Neuronal stem cell (in vitro differentiated cells): Measurements from ENCODE around the gene LRRC28.
A peak's percentile ranks its signal among the peaks of the same experiment; 100 is the strongest.

ENCODE experiments used
- DNase-seq: peaks from one replicate; pipeline ENCODE4 v3.0.0-alpha.2; 2013; ENCODE audit warnings: low spot score
- H2AFZ ChIP-seq: one replicate; pipeline ENCODE4 v1.6.1; 2013; ENCODE audit warnings: mild to moderate bottlenecking, low read length, inconsistent platforms
- H2AK5ac ChIP-seq: 2 replicates; pipeline ENCODE4 v1.6.1; 2013; ENCODE audit warnings: low read depth, mild to moderate bottlenecking, inconsistent platforms, low read length, moderate library complexity, mixed read lengths
- H2BK120ac ChIP-seq: 2 replicates; pipeline ENCODE4 v1.6.1; 2013; ENCODE audit warnings: low read depth, mild to moderate bottlenecking, inconsistent platforms, low read length, moderate library complexity, mixed read lengths
- H2BK12ac ChIP-seq: one replicate; pipeline ENCODE4 v1.6.1; 2013; ENCODE audit warnings: low read length, inconsistent platforms
- H2BK15ac ChIP-seq: 2 replicates; pipeline ENCODE4 v1.6.1; 2013; ENCODE audit warnings: mild to moderate bottlenecking, low read length, inconsistent platforms, mixed read lengths
- H2BK5ac ChIP-seq: one replicate; pipeline ENCODE4 v1.6.1; 2013; ENCODE audit warnings: inconsistent platforms, mild to moderate bottlenecking, low read length, moderate library complexity
- H3K14ac ChIP-seq: one replicate; pipeline ENCODE4 v1.6.1; 2013; ENCODE audit warnings: low read length, inconsistent platforms
- H3K18ac ChIP-seq: 2 replicates; pipeline ENCODE4 v1.6.1; 2013; ENCODE audit warnings: low read length, inconsistent platforms
- H3K23ac ChIP-seq: 2 replicates; pipeline ENCODE4 v1.6.1; 2013; ENCODE audit warnings: low read depth, mild to moderate bottlenecking, mixed read lengths, low read length, inconsistent platforms; ENCODE audit not compliant: poor library complexity
- H3K27ac ChIP-seq: replicated peaks from 3 replicates; pipeline ENCODE4 v1.5.1; 2013; ENCODE audit warnings: low read length, inconsistent platforms
- H3K27me3 ChIP-seq, 3 experiments: 2 replicates each; pipeline ENCODE4 v1.6.1; 2013; ENCODE audit warnings: low read length in 3 of 3, mild to moderate bottlenecking in 2 of 3, inconsistent platforms in 1 of 3, low read depth in 1 of 3, mixed read lengths in 1 of 3, moderate library complexity in 1 of 3; ENCODE audit not compliant: control insufficient read depth in 3 of 3, insufficient read depth in 3 of 3
- H3K36me3 ChIP-seq, 2 donors: replicated peaks in 1 of 2; 2 replicates each; pipeline ENCODE4 v1.6.1; 2013; ENCODE audit warnings: low read length in 2 of 2; ENCODE audit not compliant: control insufficient read depth in 2 of 2, insufficient read depth in 2 of 2
- H3K4ac ChIP-seq: 2 replicates; pipeline ENCODE4 v1.6.1; 2013; ENCODE audit warnings: inconsistent platforms, mild to moderate bottlenecking, low read length, moderate library complexity
- H3K4me1 ChIP-seq, 2 donors: 1 replicate in 1 of 2; 2 replicates in 1 of 2; pipeline ENCODE4 v1.6.1; 2013; ENCODE audit warnings: low read length in 2 of 2, low read depth in 1 of 2; ENCODE audit not compliant: control insufficient read depth in 2 of 2, insufficient read depth in 1 of 2
- H3K4me2 ChIP-seq: one replicate; pipeline ENCODE4 v1.6.1; 2013; ENCODE audit warnings: mild to moderate bottlenecking, low read length, inconsistent platforms; ENCODE audit not compliant: insufficient read depth, poor library complexity, severe bottlenecking
- H3K4me3 ChIP-seq, 2 donors: 2 replicates each; pipeline ENCODE4 v1.5.1; 2013; ENCODE audit warnings: low read length in 2 of 2, mild to moderate bottlenecking in 2 of 2, inconsistent platforms in 1 of 2, moderate library complexity in 1 of 2
- H3K79me1 ChIP-seq: one replicate; pipeline ENCODE4 v1.6.1; 2013; ENCODE audit warnings: low read depth, mild to moderate bottlenecking, inconsistent platforms, low read length, moderate library complexity
- H3K9ac ChIP-seq: one replicate; pipeline ENCODE4 v1.6.1; 2013; ENCODE audit warnings: mild to moderate bottlenecking, low read depth, low read length, inconsistent platforms; ENCODE audit not compliant: poor library complexity
- H3K9me3 ChIP-seq, 2 donors: replicated peaks in 1 of 2; 2 replicates each; pipeline versions ENCODE3 to v1.6.1; 2013; ENCODE audit warnings: low read length in 2 of 2, mild to moderate bottlenecking in 2 of 2, inconsistent platforms in 1 of 2, low read depth in 1 of 2, mixed read lengths in 1 of 2, moderate library complexity in 1 of 2; ENCODE audit not compliant: control insufficient read depth in 2 of 2, insufficient read depth in 1 of 2
- H4K8ac ChIP-seq: one replicate; pipeline ENCODE4 v1.6.1; 2013; ENCODE audit warnings: low read depth, mild to moderate bottlenecking, inconsistent platforms, low read length, moderate library complexity
- H4K91ac ChIP-seq: one replicate; pipeline ENCODE4 v1.6.1; 2013; ENCODE audit warnings: low read length, low read depth, mild to moderate bottlenecking, inconsistent platforms; ENCODE audit not compliant: poor library complexity
- whole genome bisulfite sequencing, 2 donors: extraction: QIAGEN DNeasy Blood & Tissue Kit; methylation state at CpG; one replicate each; pipeline ENCODE4 v1.1.7; 2013; ENCODE audit warnings: missing lambda C conversion rate in 2 of 2, mixed read lengths in 1 of 2; ENCODE audit not compliant: insufficient read length in 2 of 2, insufficient replicate concordance in 1 of 2; ENCODE audit errors: extremely low coverage in 2 of 2; 5-methylcytosine and 5-hydroxymethylcytosine counted together

The LRRC28 gene

GRCh38 chr15:99429681-99430081 is 178.4 kb downstream of the LRRC28 start:
- no peak overlapping the region for H3K4me2 ChIP-seq
- no peak overlapping the region for H3K27ac ChIP-seq
- peak overlapping the region; percentile 13 for H2AFZ ChIP-seq
- no peak overlapping the region for H3K14ac ChIP-seq
- H2BK15ac ChIP-seq, result no peak overlapping the region
- H2BK120ac ChIP-seq, result no peak overlapping the region
- no peak for DNase-seq
- no peak overlapping the region for H2BK5ac ChIP-seq
- no peak overlapping the region for H4K8ac ChIP-seq
- H3K18ac ChIP-seq, result no peak overlapping the region
- H3K23ac ChIP-seq, result no peak overlapping the region
- no peak overlapping the region for H2BK12ac ChIP-seq
- no peak overlapping the region for H3K9ac ChIP-seq
- no peaks in the 10 kb centered on the region for H3K9me3 ChIP-seq
- H3K36me3 ChIP-seq, result no peaks in the 10 kb centered on the region
- no peak overlapping the region for H2AK5ac ChIP-seq
- peaks cover 3% of the 10 kb centered on the region for H3K79me1 ChIP-seq
- no peak overlapping the region for H4K91ac ChIP-seq
- no peak overlapping the region for H3K4ac ChIP-seq
- H3K27me3 ChIP-seq, result no peaks in the 10 kb centered on the region
- peaks cover 0 to 3% of the 10 kb centered on the region in 2 donors for H3K4me1 ChIP-seq
- no peak overlapping the region for H3K4me3 ChIP-seq
- no CpG with 5 or more reads among the region's 5 CpGs for WGBS, 2 donors

DNA sequence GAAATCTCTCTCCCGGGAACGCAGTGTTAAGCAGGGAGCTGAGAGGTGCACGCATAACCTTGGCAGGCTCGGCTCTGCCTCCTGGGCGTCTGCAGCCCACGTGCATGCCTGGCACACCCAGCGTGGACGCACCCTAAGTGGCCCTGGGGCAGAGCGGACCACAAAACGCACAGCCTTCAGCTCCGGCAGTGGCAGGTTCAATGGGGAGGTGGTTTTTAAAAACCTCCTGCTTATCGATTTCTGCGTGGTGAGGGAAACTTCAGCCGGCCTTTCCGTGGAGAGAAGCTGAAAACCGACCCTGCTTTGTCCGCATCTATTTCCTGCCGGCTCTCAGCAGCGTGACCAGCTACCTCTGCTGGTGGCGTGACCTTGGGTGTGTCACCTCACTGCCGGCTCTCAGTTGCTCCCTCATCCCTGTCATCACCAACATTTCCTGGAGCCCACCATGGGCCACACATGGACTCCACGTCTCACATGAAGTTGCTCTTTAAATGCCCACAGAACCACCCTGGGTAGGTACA is 179.7 kb downstream of the LRRC28 start:
- no peaks in the 10 kb centered on the region for H3K9me3 ChIP-seq
- DNase-seq, result no peak
- no peak overlapping the region for H3K4me3 ChIP-seq
- H2AFZ ChIP-seq, result no peak overlapping the region
- no peaks in the 10 kb centered on the region for H3K36me3 ChIP-seq
- H3K9ac ChIP-seq, result no peak overlapping the region
- no peak overlapping the region for H4K8ac ChIP-seq
- peak overlapping the region; percentile 75 for H3K14ac ChIP-seq
- H3K27ac ChIP-seq, result no peak overlapping the region
- peak overlapping the region; percentile 48 for H2AK5ac ChIP-seq
- no peaks in the 10 kb centered on the region for H3K27me3 ChIP-seq
- H2BK12ac ChIP-seq, result no peak overlapping the region
- H3K18ac ChIP-seq, result peak overlapping the region; percentile 27
- peaks cover 0 to 5% of the 10 kb centered on the region in 2 donors for H3K4me1 ChIP-seq
- H2BK5ac ChIP-seq, result peak overlapping the region; percentile 54
- no peak overlapping the region for H3K4me2 ChIP-seq
- no peak overlapping the region for H3K23ac ChIP-seq
- H2BK120ac ChIP-seq, result no peak overlapping the region
- WGBS, 2 donors, result no CpG with 5 or more reads among the region's 22 CpGs
- peak overlapping the region; percentile 24 for H2BK15ac ChIP-seq
- no peak overlapping the region for H3K4ac ChIP-seq
- H4K91ac ChIP-seq, result no peak overlapping the region
- H3K79me1 ChIP-seq, result peaks cover 2% of the 10 kb centered on the region

DNA sequence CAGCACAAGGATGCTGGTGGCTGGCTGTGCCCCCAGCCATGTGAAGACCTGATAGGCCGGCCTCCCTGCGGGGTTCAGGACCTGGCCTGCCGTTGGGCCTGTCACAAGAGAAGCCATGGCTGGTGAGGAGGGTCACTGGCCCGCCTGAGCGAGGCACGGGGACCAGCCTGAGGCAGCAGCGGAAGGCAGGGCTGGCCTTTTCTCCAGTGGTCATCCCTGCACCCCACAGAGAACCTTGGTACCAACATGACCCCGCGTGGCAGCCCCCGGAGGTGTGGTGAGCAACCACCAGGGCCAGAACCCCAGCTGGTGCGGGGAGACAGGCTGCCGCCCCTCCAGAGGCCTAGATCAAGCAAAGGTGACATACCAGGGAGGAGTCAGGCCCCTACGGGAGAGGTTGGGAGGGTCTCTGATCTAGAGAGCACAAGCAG is 180.4 kb downstream of the LRRC28 start:
- Histone ChIP-seq H4K8ac (no peak overlapping the region), H2BK120ac (no peak overlapping the region), H2BK15ac (no peak overlapping the region), H3K14ac (peak overlapping the region; percentile 92), H3K27ac (no peak overlapping the region), H2BK5ac (no peak overlapping the region), H3K23ac (peak overlapping the region; percentile 23), H3K9me3 (no peaks in the 10 kb centered on the region), H3K4me1 (peaks cover 0 to 5% of the 10 kb centered on the region in 2 donors), H3K36me3 (no peaks in the 10 kb centered on the region), H3K18ac (peak overlapping the region; percentile 20), H3K4me3 (no peak overlapping the region), H3K79me1 (peaks cover 2% of the 10 kb centered on the region), H2AK5ac (peak overlapping the region; percentile 76), H2BK12ac (peak overlapping the region; percentile 0), H4K91ac (no peak overlapping the region), H3K27me3 (no peaks in the 10 kb centered on the region), H2AFZ (no peak overlapping the region), H3K4me2 (no peak overlapping the region), H3K9ac (no peak overlapping the region), H3K4ac (no peak overlapping the region)
- DNase-seq, result no peak
- WGBS, 2 donors, result no CpG with 5 or more reads among the region's 13 CpGs

GRCh38 chr15:99432271-99433025 is 181.2 kb downstream of the LRRC28 start:
- no CpG with 5 or more reads among the region's 15 CpGs for WGBS, 2 donors
- Histone ChIP-seq H3K27me3 (no peaks in the 10 kb centered on the region), H3K27ac (no peak overlapping the region), H4K91ac (no peak overlapping the region), H3K9me3 (no peaks in the 10 kb centered on the region), H4K8ac (no peak overlapping the region), H2BK15ac (peak overlapping the region; percentile 78), H3K18ac (peak overlapping the region; percentile 77), H3K4me2 (no peak overlapping the region), H3K4ac (no peak overlapping the region), H3K4me1 (peaks cover 3 to 5% of the 10 kb centered on the region in 2 donors), H2BK120ac (peak overlapping the region; percentile 16), H2AFZ (no peak overlapping the region), H3K23ac (no peak overlapping the region), H3K9ac (peak overlapping the region; percentile 12), H2AK5ac (peak overlapping the region; percentile 76), H3K79me1 (peaks cover 2% of the 10 kb centered on the region), H2BK12ac (peak overlapping the region; percentile 34), H3K36me3 (no peaks in the 10 kb centered on the region), H2BK5ac (peak overlapping the region; percentile 32), H3K4me3 (no peak overlapping the region), H3K14ac (peak overlapping the region; percentile 92)
- DNase-seq, result no peak
